Measurements from ENCODE around the gene ANTXR2.

DNA sequence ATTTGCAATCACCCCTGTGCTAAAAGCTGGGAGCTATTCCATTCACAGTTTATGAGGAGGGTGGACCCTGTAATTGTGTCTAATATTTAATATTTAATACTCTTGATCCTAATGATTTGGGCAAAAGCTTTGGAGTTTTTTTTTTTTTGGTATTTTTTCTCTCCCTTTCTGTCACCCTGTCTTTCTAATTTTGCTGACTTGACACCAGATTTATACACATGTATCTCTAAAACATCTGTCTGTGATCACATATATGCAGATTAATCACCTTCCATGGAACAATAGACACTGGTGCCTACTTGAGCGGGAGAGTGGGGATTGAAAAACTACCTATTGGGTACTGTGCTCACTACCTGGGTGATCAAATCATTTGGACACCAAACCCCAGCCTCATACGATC lies 18.7 kb upstream of the ANTXR2 start:
- TF ChIP-seq MTA3 (CRISPR knock-in tag; IDR thresholded peaks at IDR 0.05) (no peak), POLR2A (IDR thresholded peaks at IDR 0.05; ENCODE audit: insufficient read depth in 1 of 2, low read depth in 2 of 2, low read length in 2 of 2) (no peak), ZNF674 (CRISPR knock-in tag; IDR thresholded peaks at IDR 0.05; ENCODE audit: low read depth) (no peak), TAF1 (CRISPR knock-in tag; IDR thresholded peaks at IDR 0.05) (no peak), NONO (IDR thresholded peaks at IDR 0.05) (no peak), NONO (CRISPR knock-in tag; conservative IDR thresholded peaks at IDR 0.05) (no peak), RFX5 (IDR thresholded peaks at IDR 0.05; ENCODE audit: low read depth, low read length) (no peak), GATAD2A (CRISPR knock-in tag; IDR thresholded peaks at IDR 0.05) (no peak), ZNF687 (CRISPR knock-in tag; IDR thresholded peaks at IDR 0.05) (no peak), ZNF12 (CRISPR knock-in tag; IDR thresholded peaks at IDR 0.05) (no peak), ZNF766 (CRISPR knock-in tag; IDR thresholded peaks at IDR 0.05; ENCODE audit: borderline replicate concordance) (no peak), MED1 (CRISPR knock-in tag; IDR thresholded peaks at IDR 0.05) (no peak)
- TF ChIP-seq, protein P1, sequence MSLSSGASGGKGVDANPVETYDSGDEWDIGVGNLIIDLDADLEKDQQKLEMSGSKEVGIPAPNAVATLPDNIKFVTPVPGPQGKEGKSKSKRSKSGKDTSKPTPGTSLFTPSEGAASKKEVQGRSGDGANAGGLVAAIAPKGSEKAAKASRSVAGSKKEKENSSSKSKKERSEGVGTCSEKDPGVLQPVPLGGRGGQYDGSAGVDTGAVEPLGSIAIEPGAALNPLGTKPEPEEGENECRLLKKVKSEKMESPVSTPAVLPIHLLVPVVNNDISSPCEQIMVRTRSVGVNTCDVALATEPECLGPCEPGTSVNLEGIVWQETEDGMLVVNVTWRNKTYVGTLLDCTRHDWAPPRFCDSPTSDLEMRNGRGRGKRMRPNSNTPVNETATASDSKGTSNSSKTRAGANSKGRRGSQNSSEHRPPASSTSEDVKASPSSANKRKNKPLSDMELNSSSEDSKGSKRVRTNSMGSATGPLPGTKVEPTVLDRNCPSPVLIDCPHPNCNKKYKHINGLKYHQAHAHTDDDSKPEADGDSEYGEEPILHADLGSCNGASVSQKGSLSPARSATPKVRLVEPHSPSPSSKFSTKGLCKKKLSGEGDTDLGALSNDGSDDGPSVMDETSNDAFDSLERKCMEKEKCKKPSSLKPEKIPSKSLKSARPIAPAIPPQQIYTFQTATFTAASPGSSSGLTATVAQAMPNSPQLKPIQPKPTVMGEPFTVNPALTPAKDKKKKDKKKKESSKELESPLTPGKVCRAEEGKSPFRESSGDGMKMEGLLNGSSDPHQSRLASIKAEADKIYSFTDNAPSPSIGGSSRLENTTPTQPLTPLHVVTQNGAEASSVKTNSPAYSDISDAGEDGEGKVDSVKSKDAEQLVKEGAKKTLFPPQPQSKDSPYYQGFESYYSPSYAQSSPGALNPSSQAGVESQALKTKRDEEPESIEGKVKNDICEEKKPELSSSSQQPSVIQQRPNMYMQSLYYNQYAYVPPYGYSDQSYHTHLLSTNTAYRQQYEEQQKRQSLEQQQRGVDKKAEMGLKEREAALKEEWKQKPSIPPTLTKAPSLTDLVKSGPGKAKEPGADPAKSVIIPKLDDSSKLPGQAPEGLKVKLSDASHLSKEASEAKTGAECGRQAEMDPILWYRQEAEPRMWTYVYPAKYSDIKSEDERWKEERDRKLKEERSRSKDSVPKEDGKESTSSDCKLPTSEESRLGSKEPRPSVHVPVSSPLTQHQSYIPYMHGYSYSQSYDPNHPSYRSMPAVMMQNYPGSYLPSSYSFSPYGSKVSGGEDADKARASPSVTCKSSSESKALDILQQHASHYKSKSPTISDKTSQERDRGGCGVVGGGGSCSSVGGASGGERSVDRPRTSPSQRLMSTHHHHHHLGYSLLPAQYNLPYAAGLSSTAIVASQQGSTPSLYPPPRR (CRISPR knock-in tag; IDR thresholded peaks at IDR 0.05; ENCODE audit: borderline replicate concordance), result no peak
- TF ChIP-seq, protein P2, sequence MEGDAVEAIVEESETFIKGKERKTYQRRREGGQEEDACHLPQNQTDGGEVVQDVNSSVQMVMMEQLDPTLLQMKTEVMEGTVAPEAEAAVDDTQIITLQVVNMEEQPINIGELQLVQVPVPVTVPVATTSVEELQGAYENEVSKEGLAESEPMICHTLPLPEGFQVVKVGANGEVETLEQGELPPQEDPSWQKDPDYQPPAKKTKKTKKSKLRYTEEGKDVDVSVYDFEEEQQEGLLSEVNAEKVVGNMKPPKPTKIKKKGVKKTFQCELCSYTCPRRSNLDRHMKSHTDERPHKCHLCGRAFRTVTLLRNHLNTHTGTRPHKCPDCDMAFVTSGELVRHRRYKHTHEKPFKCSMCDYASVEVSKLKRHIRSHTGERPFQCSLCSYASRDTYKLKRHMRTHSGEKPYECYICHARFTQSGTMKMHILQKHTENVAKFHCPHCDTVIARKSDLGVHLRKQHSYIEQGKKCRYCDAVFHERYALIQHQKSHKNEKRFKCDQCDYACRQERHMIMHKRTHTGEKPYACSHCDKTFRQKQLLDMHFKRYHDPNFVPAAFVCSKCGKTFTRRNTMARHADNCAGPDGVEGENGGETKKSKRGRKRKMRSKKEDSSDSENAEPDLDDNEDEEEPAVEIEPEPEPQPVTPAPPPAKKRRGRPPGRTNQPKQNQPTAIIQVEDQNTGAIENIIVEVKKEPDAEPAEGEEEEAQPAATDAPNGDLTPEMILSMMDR (CRISPR knock-in tag; IDR thresholded peaks at IDR 0.05), result no peak
- TF ChIP-seq, protein P3, sequence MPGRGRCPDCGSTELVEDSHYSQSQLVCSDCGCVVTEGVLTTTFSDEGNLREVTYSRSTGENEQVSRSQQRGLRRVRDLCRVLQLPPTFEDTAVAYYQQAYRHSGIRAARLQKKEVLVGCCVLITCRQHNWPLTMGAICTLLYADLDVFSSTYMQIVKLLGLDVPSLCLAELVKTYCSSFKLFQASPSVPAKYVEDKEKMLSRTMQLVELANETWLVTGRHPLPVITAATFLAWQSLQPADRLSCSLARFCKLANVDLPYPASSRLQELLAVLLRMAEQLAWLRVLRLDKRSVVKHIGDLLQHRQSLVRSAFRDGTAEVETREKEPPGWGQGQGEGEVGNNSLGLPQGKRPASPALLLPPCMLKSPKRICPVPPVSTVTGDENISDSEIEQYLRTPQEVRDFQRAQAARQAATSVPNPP (CRISPR knock-in tag; IDR thresholded peaks at IDR 0.05), result no peak

Measured in HepG2 (cell line).